PC-9 (cell line): ENCODE results near the gene SMIM30. TPM values are rescaled to one million over a fixed set of nuclear protein-coding genes. Genes with fewer than 3 reads are reported as not detected.

Experiments used
- BruUV-seq: library from RNA; stranded (reverse); fragments of 400-500 nt; replicated peaks from 2 replicates; lab custom pipeline; 2021; lab: Mats Ljungman, UMichigan
- CTCF ChIA-PET: fragments of 300-600 bp; sonication (Branson Sonifier 250); formaldehyde crosslinking; loops from one replicate; lab custom pipeline; 2022; ENCODE audit warnings: antibody characterized with exemption; lab: Charles Lee
- POLR2A ChIA-PET: fragments of 300-600 bp; sonication (Branson Sonifier 250); formaldehyde crosslinking; loops from one replicate; lab custom pipeline; 2022; ENCODE audit warnings: antibody characterized with exemption; ENCODE audit not compliant: unreplicated experiment; lab: Charles Lee
- DNase-seq, 2 experiments: peaks; one replicate each; pipeline versions ENCODE4 v3.0.0 to v3.0.0-alpha.2; 2015 to 2022; ENCODE audit warnings: mixed read lengths in 1 of 2
- H2AFZ ChIP-seq: fragments of 200-600 bp; sonication (generic); 2 replicates; pipeline ENCODE4 v1.8.1; 2017; ENCODE audit warnings: antibody characterized with exemption
- H3F3A ChIP-seq: fragments of 200-600 bp; sonication (generic); 2 replicates; pipeline ENCODE4 v1.8.1; 2017; ENCODE audit warnings: antibody characterized with exemption, mild to moderate bottlenecking, low read depth; ENCODE audit not compliant: insufficient read depth
- H3K27ac ChIP-seq: fragments of 200-600 bp; sonication (generic); 2 replicates; pipeline ENCODE4 v1.6.1; 2016; ENCODE audit warnings: mixed run types
- H3K27me3 ChIP-seq: fragments of 200-600 bp; sonication (generic); 2 replicates; pipeline ENCODE4 v1.6.1; 2016; ENCODE audit warnings: low read depth, mixed run types; ENCODE audit not compliant: insufficient read depth
- H3K36me3 ChIP-seq: fragments of 200-600 bp; sonication (generic); 2 replicates; pipeline ENCODE4 v1.6.1; 2016; ENCODE audit warnings: low read depth, mixed run types
- H3K4me1 ChIP-seq: fragments of 200-600 bp; sonication (generic); replicated peaks from 2 replicates; pipeline ENCODE4 v1.6.1; 2016; ENCODE audit warnings: mixed run types; ENCODE audit not compliant: insufficient read depth
- H3K4me2 ChIP-seq: fragments of 200-600 bp; sonication (generic); 2 replicates; pipeline ENCODE4 v1.6.1; 2017; ENCODE audit warnings: mixed run types
- H3K4me3 ChIP-seq: fragments of 200-600 bp; sonication (generic); 2 replicates; pipeline ENCODE4 v1.6.1; 2016; ENCODE audit warnings: mixed run types
- H3K79me2 ChIP-seq: fragments of 200-600 bp; sonication (generic); 2 replicates; pipeline ENCODE4 v1.6.1; 2017; ENCODE audit warnings: low read depth, mixed run types
- H3K9me2 ChIP-seq: fragments of 200-600 bp; sonication (generic); 2 replicates; pipeline ENCODE4 v1.8.1; 2017; ENCODE audit warnings: mild to moderate bottlenecking; ENCODE audit not compliant: insufficient read depth
- H3K9me3 ChIP-seq: fragments of 200-600 bp; sonication (generic); 2 replicates; pipeline ENCODE4 v1.8.1; 2016; ENCODE audit warnings: low read depth; ENCODE audit not compliant: insufficient read depth
- H4K20me1 ChIP-seq: fragments of 200-600 bp; sonication (generic); 2 replicates; pipeline ENCODE4 v1.8.1; 2017; ENCODE audit not compliant: insufficient read depth
- CTCF ChIP-seq: fragments of 200-600 bp; sonication (generic); conservative IDR thresholded peaks from 2 replicates; pipeline ENCODE4 v1.6.1; 2017; ENCODE audit warnings: mixed run types, antibody characterized with exemption, mild to moderate bottlenecking, moderate library complexity
- EZH2 ChIP-seq: fragments of 200-600 bp; sonication (generic); IDR thresholded peaks from 2 replicates; pipeline ENCODE4 v1.8.0; 2017; ENCODE audit warnings: antibody characterized with exemption, low read depth
- intact Hi-C: fragments of 100-400 bp; cut with micrococcal nuclease; formaldehyde crosslinking; loops from one replicate; pipeline ENCODE4 v1.10.0; 2022; ENCODE audit not compliant: unreplicated experiment
- total RNA-seq: library from RNA; stranded (reverse); gene quantifications from 2 replicates; pipeline ENCODE4 v1.2.3, GENCODE V29; 2021

Gene SMIM30
- total RNA-seq, 1 experiment from 2014 or later: 46.8 TPM

GRCh38 chr7:113093561-113093960, 24.8 kb downstream of the SMIM30 start:
- no peaks in the 10 kb centered on the region for H3F3A ChIP-seq
- no peak for DNase-seq
- BruUV-seq: no TSS peak
- no peak overlapping the region for H2AFZ ChIP-seq
- H3K79me2 ChIP-seq: no peaks in the 10 kb centered on the region
- ChIA-PET CTCF (no interaction called here), POLR2A (no interaction called here)
- no peaks in the 10 kb centered on the region for H4K20me1 ChIP-seq
- H3K27ac ChIP-seq: no peak overlapping the region
- H3K27me3 ChIP-seq: 0 out of 2 replicates have a peak, but pooled peaks cover 4% of the 10 kb centered on the region
- H3K9me2 ChIP-seq: no peaks in the 10 kb centered on the region; the same call in 1 of the 2 replicates
- H3K4me2 ChIP-seq: no peak overlapping the region
- H3K4me3 ChIP-seq: no peak overlapping the region
- intact Hi-C loops: no loop called here
- no peaks in the 10 kb centered on the region for H3K4me1 ChIP-seq
- H3K9me3 ChIP-seq: no peaks in the 10 kb centered on the region
- no peaks in the 10 kb centered on the region for H3K36me3 ChIP-seq
- TF ChIP-seq CTCF: no peak
- TF ChIP-seq EZH2: no peak

GRCh38 chr7:113092762-113093161, 25.6 kb downstream of the SMIM30 start:
- no peaks in the 10 kb centered on the region for H3K4me1 ChIP-seq
- DNase-seq: no peak
- H3K9me3 ChIP-seq: no peaks in the 10 kb centered on the region
- intact Hi-C loops: no loop called here
- TF ChIP-seq CTCF: no peak
- TF ChIP-seq EZH2: no peak
- CTCF ChIA-PET: no interaction called here
- H3K4me2 ChIP-seq: no peak overlapping the region
- H4K20me1 ChIP-seq: no peaks in the 10 kb centered on the region
- POLR2A ChIA-PET: no interaction called here
- H3K9me2 ChIP-seq: no peaks in the 10 kb centered on the region
- H3F3A ChIP-seq: no peaks in the 10 kb centered on the region
- no peak overlapping the region for H2AFZ ChIP-seq
- H3K79me2 ChIP-seq: no peaks in the 10 kb centered on the region
- H3K36me3 ChIP-seq: no peaks in the 10 kb centered on the region
- no TSS peak for BruUV-seq
- H3K27me3 ChIP-seq: 0 out of 2 replicates have a peak, but pooled peaks cover 4% of the 10 kb centered on the region
- H3K27ac ChIP-seq: no peak overlapping the region
- no peak overlapping the region for H3K4me3 ChIP-seq

- CTCF ChIA-PET: interaction anchor here (0.9 kb wide), 1 partner anchor 72 kb away, joined by 4 read pairs; no protein-coding TSS in a partner anchor
- Histone ChIP-seq H3K4me2 (peak overlapping the region; percentile 93), H3K9me3 (no peaks in the 10 kb centered on the region), H3K27me3 (peaks cover 7% of the 10 kb centered on the region; the same call in 1 of the 2 replicates), H3K79me2 (no peaks in the 10 kb centered on the region), H4K20me1 (no peaks in the 10 kb centered on the region), H3K4me3 (peak overlapping the region; percentile 65; the same call in 1 of the 2 replicates), H3K27ac (no peak overlapping the region), H2AFZ (peak overlapping the region; percentile 91; the same call in 1 of the 2 replicates), H3K9me2 (no peaks in the 10 kb centered on the region), H3K4me1 (no peaks in the 10 kb centered on the region; the same call in 1 of the 2 replicates), H3K36me3 (no peaks in the 10 kb centered on the region), H3F3A (no peaks in the 10 kb centered on the region)
- peak in 1 of 2 experiments; percentile 52 for DNase-seq
- TF ChIP-seq CTCF (no peak), EZH2 (no peak)
- POLR2A ChIA-PET: no interaction called here
- BruUV-seq: no TSS peak
- intact Hi-C loops: no loop called here
Measured at GRCh38 chr7:113087071-113087998, 31.0 kb downstream of the SMIM30 start.
